ENCODE results near the gene RPL18. TPM values are rescaled to one million over a fixed set of nuclear protein-coding genes. Genes with fewer than 3 reads are reported as not detected.

The RPL18 gene
- total and polyA plus RNA-seq, 9 of the 15 experiments (the other 6 are each of a cell fraction or from before 2014, with no cell fraction given) = 312 to 2,635 (median 1,653) TPM

- TF ChIP-seq RBM14 (IDR thresholded peaks at IDR 0.05; ENCODE audit: borderline replicate concordance, insufficient read depth, low read depth, low read length) (no peak), ZNF274 (IDR thresholded peaks at IDR 0.05; ENCODE audit: borderline replicate concordance, low read depth, low read length) (no peak), MAFG (tag; conservative IDR thresholded peaks at IDR 0.05) (no peak), HDAC8 (tag; IDR thresholded peaks at IDR 0.05) (no peak), HDAC3 (IDR thresholded peaks at IDR 0.05; ENCODE audit: borderline replicate concordance, partially characterized antibody) (peak; percentile 36), MYNN (IDR thresholded peaks at IDR 0.05) (peak; percentile 2; the same call in 1 of the 2 replicates), MYNN (CRISPR knock-in tag; IDR thresholded peaks at IDR 0.05) (no peak), FOXO4 (CRISPR knock-in tag; IDR thresholded peaks at IDR 0.05) (no peak), ZSCAN32 (CRISPR knock-in tag; IDR thresholded peaks at IDR 0.05) (no peak), ZNF717 (CRISPR knock-in tag; IDR thresholded peaks at IDR 0.05) (no peak), NR4A1 (CRISPR knock-in tag; IDR thresholded peaks at IDR 0.05) (no peak), NR4A1 (tag; IDR thresholded peaks at IDR 0.05) (0 out of 2 replicates have a peak, but pooled peaks have one; percentile 15), CREM (IDR thresholded peaks at IDR 0.05; ENCODE audit: low read depth) (peak; percentile 99), NELFE (IDR thresholded peaks at IDR 0.05; ENCODE audit: insufficient read depth, insufficient read length) (no peak), CEBPZ (IDR thresholded peaks at IDR 0.05; ENCODE audit: borderline replicate concordance, low read depth, low read length) (no peak), MYBL2 (IDR thresholded peaks at IDR 0.05; ENCODE audit: low read depth) (no peak), MYBL2 (CRISPR knock-in tag; IDR thresholded peaks at IDR 0.05; ENCODE audit: borderline replicate concordance) (no peak), YY1 (IDR thresholded peaks at IDR 0.05; ENCODE audit: borderline replicate concordance in 1 of 3, control insufficient read depth in 1 of 3, extremely low read depth in 1 of 3, insufficient read depth in 3 of 3, insufficient read length in 1 of 3, insufficient replicate concordance in 2 of 3, low read depth in 1 of 3, low read length in 2 of 3) (peak; percentile 47 to 91 (median 80)), DEAF1 (CRISPR knock-in tag; IDR thresholded peaks at IDR 0.05) (no peak), CC2D1A (IDR thresholded peaks at IDR 0.05) (no peak)
These were observed at the start of gene RPL18, which contains the start of gene SPHK2 (continued) for GRCh38 chr19:48618916-48619691.

Data from K562 (cell line).